Sigmoid colon (tissue), 3 donors: ENCODE results near the gene CXCL8.

Source experiments
- POLR2A ChIP-seq, 2 donors: fragments of 450-650 bp; IDR thresholded peaks; one replicate each; pipeline ENCODE4 v1.6.1; 2016; ENCODE audit warnings: antibody characterized with exemption in 2 of 2, mild to moderate bottlenecking in 2 of 2, moderate library complexity in 2 of 2
- TF ChIP-seq, protein P1 (sequence below), 4 experiments: fragments of 450-650 bp in 3 of 4; fragments of 200-600 bp in 1 of 4; IDR thresholded peaks; one replicate each; pipeline ENCODE4 v1.5.1; 2016 to 2019; ENCODE audit warnings: antibody characterized with exemption in 4 of 4, mild to moderate bottlenecking in 3 of 4, moderate library complexity in 2 of 4

- TF ChIP-seq POLR2A (IDR thresholded peaks at IDR 0.05): no peak
- TF ChIP-seq, protein P1, sequence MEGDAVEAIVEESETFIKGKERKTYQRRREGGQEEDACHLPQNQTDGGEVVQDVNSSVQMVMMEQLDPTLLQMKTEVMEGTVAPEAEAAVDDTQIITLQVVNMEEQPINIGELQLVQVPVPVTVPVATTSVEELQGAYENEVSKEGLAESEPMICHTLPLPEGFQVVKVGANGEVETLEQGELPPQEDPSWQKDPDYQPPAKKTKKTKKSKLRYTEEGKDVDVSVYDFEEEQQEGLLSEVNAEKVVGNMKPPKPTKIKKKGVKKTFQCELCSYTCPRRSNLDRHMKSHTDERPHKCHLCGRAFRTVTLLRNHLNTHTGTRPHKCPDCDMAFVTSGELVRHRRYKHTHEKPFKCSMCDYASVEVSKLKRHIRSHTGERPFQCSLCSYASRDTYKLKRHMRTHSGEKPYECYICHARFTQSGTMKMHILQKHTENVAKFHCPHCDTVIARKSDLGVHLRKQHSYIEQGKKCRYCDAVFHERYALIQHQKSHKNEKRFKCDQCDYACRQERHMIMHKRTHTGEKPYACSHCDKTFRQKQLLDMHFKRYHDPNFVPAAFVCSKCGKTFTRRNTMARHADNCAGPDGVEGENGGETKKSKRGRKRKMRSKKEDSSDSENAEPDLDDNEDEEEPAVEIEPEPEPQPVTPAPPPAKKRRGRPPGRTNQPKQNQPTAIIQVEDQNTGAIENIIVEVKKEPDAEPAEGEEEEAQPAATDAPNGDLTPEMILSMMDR (IDR thresholded peaks at IDR 0.05): no peak
Measured at GRCh38 chr4:73711989-73712388, 28.4 kb upstream of the CXCL8 start.
